Activated CD8-positive, alpha-beta T cell treated with anti-CD3 and anti-CD28 coated beads for 36 hours (primary cell): ENCODE measurements around the gene SLC5A11. TPM values are rescaled to one million over a fixed set of nuclear protein-coding genes. Genes with fewer than 3 reads are reported as not detected.

Experiments used
- ATAC-seq: fragments of 200-7000 bp; cut with Tn5 transposase; one replicate; pipeline ENCODE4 v1.10.0; 2021; ENCODE audit warnings: mild to moderate bottlenecking, moderate library complexity
- CTCF ChIA-PET: fragments of 350-600 bp; sonication (Branson Sonifier 250); formaldehyde crosslinking; loops from one replicate; lab custom pipeline; 2021; ENCODE audit warnings: antibody characterized with exemption; lab: Charles Lee
- POLR2A ChIA-PET: fragments of 350-600 bp; sonication (Branson Sonifier 250); formaldehyde crosslinking; loops from one replicate; lab custom pipeline; 2021; ENCODE audit warnings: antibody characterized with exemption; lab: Charles Lee
- DNase-seq: peaks from one replicate; pipeline ENCODE4 v3.0.0-alpha.2; 2020
- H3K27ac Mint-ChIP-seq: one replicate; pipeline ENCODE4 v1.8.0; 2021; ENCODE audit warnings: mild to moderate bottlenecking, mixed read lengths
- H3K27me3 Mint-ChIP-seq: one replicate; pipeline ENCODE4 v1.8.0; 2021; ENCODE audit warnings: mixed read lengths
- H3K36me3 Mint-ChIP-seq: one replicate; pipeline ENCODE4 v1.8.0; 2021; ENCODE audit warnings: low read depth, mixed read lengths
- H3K4me1 Mint-ChIP-seq: one replicate; pipeline ENCODE4 v1.8.0; 2021; ENCODE audit warnings: low read depth, mixed read lengths
- H3K4me3 Mint-ChIP-seq: one replicate; pipeline ENCODE4 v1.8.0; 2021; ENCODE audit warnings: mild to moderate bottlenecking, moderate library complexity, mixed read lengths
- H3K9me3 Mint-ChIP-seq: one replicate; pipeline ENCODE4 v1.8.0; 2021; ENCODE audit warnings: mixed read lengths
- intact Hi-C: fragments of 100-400 bp; cut with micrococcal nuclease; formaldehyde crosslinking; loops from one replicate; pipeline ENCODE4 v1.10.0; 2022
- total RNA-seq, 2 experiments: library from RNA; stranded (reverse); gene quantifications; one replicate each; pipeline ENCODE4 v1.2.3, GENCODE V29; 2021
- TF ChIP-seq, protein P1 (sequence below): fragments of 200-600 bp; IDR thresholded peaks from one replicate; pipeline ENCODE4 v1.8.0; 2022; ENCODE audit warnings: antibody characterized with exemption, mild to moderate bottlenecking

Gene SLC5A11
- total RNA-seq, 2 experiments from 2014 or later = 0.18 to 0.78 TPM

DNA sequence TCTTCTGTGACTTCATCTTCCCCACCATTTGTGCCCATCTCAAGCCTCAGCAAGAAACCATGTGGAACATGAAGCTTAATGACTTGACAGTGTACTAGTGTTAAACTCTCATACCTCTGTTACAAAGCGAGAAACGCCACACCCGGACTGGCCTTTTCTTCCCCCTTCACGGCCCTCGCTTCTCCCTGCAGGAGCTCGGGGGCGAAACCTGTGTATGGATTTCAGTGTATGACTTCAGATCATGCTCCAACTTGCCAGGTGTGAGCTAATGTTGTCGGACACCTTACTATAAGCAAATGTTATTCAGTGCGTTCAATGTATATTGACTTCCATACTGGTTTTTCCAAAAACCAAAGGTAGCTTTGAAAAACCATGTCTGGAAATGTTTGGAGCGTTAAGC lies 20.1 kb upstream of the SLC5A11 start:
- TF ChIP-seq, protein P1, sequence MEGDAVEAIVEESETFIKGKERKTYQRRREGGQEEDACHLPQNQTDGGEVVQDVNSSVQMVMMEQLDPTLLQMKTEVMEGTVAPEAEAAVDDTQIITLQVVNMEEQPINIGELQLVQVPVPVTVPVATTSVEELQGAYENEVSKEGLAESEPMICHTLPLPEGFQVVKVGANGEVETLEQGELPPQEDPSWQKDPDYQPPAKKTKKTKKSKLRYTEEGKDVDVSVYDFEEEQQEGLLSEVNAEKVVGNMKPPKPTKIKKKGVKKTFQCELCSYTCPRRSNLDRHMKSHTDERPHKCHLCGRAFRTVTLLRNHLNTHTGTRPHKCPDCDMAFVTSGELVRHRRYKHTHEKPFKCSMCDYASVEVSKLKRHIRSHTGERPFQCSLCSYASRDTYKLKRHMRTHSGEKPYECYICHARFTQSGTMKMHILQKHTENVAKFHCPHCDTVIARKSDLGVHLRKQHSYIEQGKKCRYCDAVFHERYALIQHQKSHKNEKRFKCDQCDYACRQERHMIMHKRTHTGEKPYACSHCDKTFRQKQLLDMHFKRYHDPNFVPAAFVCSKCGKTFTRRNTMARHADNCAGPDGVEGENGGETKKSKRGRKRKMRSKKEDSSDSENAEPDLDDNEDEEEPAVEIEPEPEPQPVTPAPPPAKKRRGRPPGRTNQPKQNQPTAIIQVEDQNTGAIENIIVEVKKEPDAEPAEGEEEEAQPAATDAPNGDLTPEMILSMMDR = no peak
- Mint-ChIP-seq H3K27me3 (no peaks in the 10 kb centered on the region), H3K4me3 (no peak overlapping the region), H3K36me3 (peaks cover 31% of the 10 kb centered on the region), H3K9me3 (no peaks in the 10 kb centered on the region), H3K4me1 (no peaks in the 10 kb centered on the region), H3K27ac (no peak overlapping the region)
- POLR2A ChIA-PET = no interaction called here
- ATAC-seq = no peak
- intact Hi-C loops = no loop called here
- DNase-seq = no peak
- CTCF ChIA-PET = no interaction called here

DNA sequence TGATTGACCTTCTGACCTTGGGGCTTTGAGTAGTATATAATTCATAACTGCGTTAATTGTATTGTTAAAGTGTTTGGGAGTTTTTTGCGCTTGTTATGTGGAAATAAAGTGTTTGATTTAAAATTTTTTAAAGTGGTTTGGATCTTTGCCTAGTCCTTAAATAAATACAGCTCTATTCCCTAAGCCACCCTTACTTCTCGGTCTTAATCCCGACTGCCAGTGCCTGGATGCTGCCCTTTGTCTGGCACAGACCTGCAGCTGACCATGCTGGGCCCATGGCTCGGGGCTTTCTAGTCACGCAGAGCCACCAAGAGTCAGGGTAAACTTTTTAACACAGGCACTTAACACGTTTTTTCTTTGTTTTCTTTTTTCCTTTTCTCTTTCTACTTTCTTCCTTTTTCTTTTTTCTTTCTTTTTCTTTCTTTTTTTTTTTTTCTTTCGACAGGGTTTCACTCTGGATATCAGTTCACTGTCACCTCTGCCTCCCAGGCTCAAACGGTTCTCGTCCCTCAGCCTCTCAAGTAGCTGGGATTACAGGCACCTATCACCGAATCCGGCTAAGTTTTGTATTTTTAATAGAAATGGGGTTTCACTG lies 19.6 kb upstream of the SLC5A11 start:
- H3K27ac Mint-ChIP-seq = no peak overlapping the region
- ATAC-seq = no peak
- H3K36me3 Mint-ChIP-seq = peaks cover 31% of the 10 kb centered on the region
- no peaks in the 10 kb centered on the region for H3K27me3 Mint-ChIP-seq
- DNase-seq = no peak
- POLR2A ChIA-PET = no interaction called here
- intact Hi-C loops = no loop called here
- H3K9me3 Mint-ChIP-seq = no peaks in the 10 kb centered on the region
- TF ChIP-seq, protein P1 = no peak
- no peak overlapping the region for H3K4me3 Mint-ChIP-seq
- no peaks in the 10 kb centered on the region for H3K4me1 Mint-ChIP-seq
- CTCF ChIA-PET = no interaction called here

DNA sequence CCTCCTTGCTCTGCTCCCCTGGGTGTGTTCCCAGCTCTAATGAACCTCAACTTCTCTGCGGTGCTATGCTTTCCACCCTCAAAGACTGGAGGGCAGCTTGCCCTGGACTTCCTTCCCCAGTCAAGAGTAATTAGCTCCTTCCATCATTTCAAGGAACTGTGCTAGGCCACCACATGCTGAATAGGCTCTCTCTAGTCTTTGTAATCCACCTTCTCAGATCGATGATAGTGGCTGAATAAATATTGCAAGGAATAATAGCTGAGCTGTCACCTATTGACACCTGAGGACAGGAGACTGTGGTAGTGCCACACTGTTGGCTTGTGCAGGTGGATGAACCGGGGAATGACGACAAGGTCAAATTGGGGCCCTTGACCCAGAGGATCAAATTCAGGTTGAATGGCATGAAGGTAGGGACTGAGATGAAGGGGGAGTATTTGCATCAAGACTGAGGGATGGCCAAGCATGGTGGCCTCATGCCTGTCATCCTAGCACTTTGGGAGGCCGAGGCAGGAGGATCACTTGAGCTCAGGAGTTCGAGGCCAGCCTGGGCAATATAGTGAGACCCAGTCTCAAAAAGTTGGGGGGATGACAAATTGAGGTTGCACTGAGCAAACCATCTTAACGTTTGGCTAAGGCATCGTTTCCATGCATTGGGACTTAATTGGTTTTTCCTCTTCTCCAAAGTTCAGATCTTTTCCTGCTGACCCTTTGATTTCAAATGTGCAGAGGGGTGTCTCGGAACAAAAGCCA lies 18.8 kb upstream of the SLC5A11 start:
- ChIA-PET CTCF (no interaction called here), POLR2A (no interaction called here)
- H3K9me3 Mint-ChIP-seq = no peaks in the 10 kb centered on the region
- no peak overlapping the region for H3K4me3 Mint-ChIP-seq
- DNase-seq (no peak), ATAC-seq (no peak)
- intact Hi-C loops = no loop called here
- H3K36me3 Mint-ChIP-seq = peaks cover 29% of the 10 kb centered on the region
- H3K27me3 Mint-ChIP-seq = no peaks in the 10 kb centered on the region
- no peak overlapping the region for H3K27ac Mint-ChIP-seq
- no peaks in the 10 kb centered on the region for H3K4me1 Mint-ChIP-seq
- TF ChIP-seq, protein P1 = no peak

DNA sequence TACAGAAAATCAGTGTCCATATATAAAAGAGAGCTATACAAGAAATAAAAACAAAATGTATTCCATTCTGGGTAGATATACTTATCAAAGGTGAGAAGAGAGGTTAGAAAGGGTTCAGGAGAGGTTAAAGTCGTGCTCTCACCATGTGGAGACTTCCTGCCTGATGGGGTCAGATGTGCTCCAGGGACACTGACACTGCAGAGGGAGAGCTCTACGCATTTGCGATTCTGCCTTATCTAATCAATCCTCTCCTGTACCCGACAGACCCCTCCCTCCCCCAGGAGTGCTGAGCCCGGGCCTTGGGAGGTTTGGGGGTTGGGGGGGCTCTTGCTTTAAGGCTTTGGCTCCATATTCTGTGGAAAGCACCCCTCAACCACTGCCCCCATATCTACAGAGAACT lies 16.6 kb upstream of the SLC5A11 start:
- H3K27ac Mint-ChIP-seq = no peak overlapping the region
- no peaks in the 10 kb centered on the region for H3K27me3 Mint-ChIP-seq
- H3K9me3 Mint-ChIP-seq = no peaks in the 10 kb centered on the region
- TF ChIP-seq, protein P1 = no peak
- CTCF ChIA-PET = no interaction called here
- POLR2A ChIA-PET = no interaction called here
- H3K36me3 Mint-ChIP-seq = peaks cover 19% of the 10 kb centered on the region
- no peak for DNase-seq
- H3K4me1 Mint-ChIP-seq = no peaks in the 10 kb centered on the region
- ATAC-seq = no peak
- H3K4me3 Mint-ChIP-seq = no peak overlapping the region
- intact Hi-C loops = no loop called here

DNA sequence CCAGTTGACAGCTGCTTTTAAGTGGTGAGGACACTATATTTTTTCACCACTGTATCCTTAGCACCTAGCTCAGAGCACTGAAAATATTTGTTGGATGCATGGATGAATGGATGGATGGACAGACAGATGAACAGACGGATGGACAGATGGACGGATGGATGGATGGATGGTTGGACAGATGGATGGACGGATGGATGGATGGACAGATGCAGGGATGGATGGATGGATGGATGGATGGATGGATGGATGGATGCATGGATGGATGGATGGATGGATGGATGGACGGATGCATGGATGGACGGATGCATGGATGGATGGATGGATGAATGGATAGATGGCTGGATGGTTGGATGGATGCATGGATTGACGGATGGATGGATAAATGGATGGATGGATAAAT lies 12.4 kb upstream of the SLC5A11 start:
- H3K36me3 Mint-ChIP-seq = peaks cover 8% of the 10 kb centered on the region
- H3K4me1 Mint-ChIP-seq = no peaks in the 10 kb centered on the region
- DNase-seq (no peak), ATAC-seq (no peak)
- intact Hi-C loops = no loop called here
- H3K27ac Mint-ChIP-seq = no peak overlapping the region
- no peaks in the 10 kb centered on the region for H3K27me3 Mint-ChIP-seq
- POLR2A ChIA-PET = no interaction called here
- no peak overlapping the region for H3K4me3 Mint-ChIP-seq
- TF ChIP-seq, protein P1 = no peak
- CTCF ChIA-PET = no interaction called here
- H3K9me3 Mint-ChIP-seq = no peaks in the 10 kb centered on the region
